Activated CD8-positive, alpha-beta memory T cell treated with anti-CD3 and anti-CD28 coated beads for 4 hours (primary cell): ENCODE data around the gene VWC2.

Experiments used
- DNase-seq, 2 donors: peaks; one replicate each; pipeline ENCODE4 v3.0.0-alpha.2; 2020; ENCODE audit warnings: low read depth in 2 of 2

Gene VWC2

GRCh38 chr7:49773218-49773935 is at the start of gene VWC2:
VWC2 (plus strand) TSS chr7:49773638; CDS start chr7:49775436, 1,798 bp downstream.
- no peak for DNase-seq

- no peak for DNase-seq
Observed at GRCh38 chr7:49724071-49724470, 49.4 kb upstream of the VWC2 start.

GRCh38 chr7:49731836-49732235 is 41.6 kb upstream of the VWC2 start:
- no peak for DNase-seq

- DNase-seq = no peak
Observed at GRCh38 chr7:49762666-49763065, 10.8 kb upstream of the VWC2 start.

GRCh38 chr7:49763791-49764190 is 9.6 kb upstream of the VWC2 start:
- DNase-seq = no peak

GRCh38 chr7:49766966-49767365 is 6.5 kb upstream of the VWC2 start:
- DNase-seq = no peak

- no peak for DNase-seq
Observed at GRCh38 chr7:49767719-49768118, 5.7 kb upstream of the VWC2 start.

GRCh38 chr7:49768254-49768653 is 5.2 kb upstream of the VWC2 start:
- DNase-seq = no peak

GRCh38 chr7:49768835-49769234 is 4.6 kb upstream of the VWC2 start:
- DNase-seq = no peak

- no peak for DNase-seq
Observed at GRCh38 chr7:49769285-49769857, 4.1 kb upstream of the VWC2 start.

- no peak for DNase-seq
Observed at GRCh38 chr7:49770838-49771237, 2.6 kb upstream of the VWC2 start.

GRCh38 chr7:49771427-49772176 is 1.8 kb upstream of the VWC2 start:
- DNase-seq = no peak

- no peak for DNase-seq
Observed at GRCh38 chr7:49772916-49773217, 571 bp upstream of the VWC2 start.

- DNase-seq = no peak
Observed at GRCh38 chr7:49773936-49774458, 559 bp downstream of the VWC2 start.

GRCh38 chr7:49774459-49775064 is 1.1 kb downstream of the VWC2 start:
- DNase-seq = no peak

- no peak for DNase-seq
Observed at GRCh38 chr7:49775065-49775948, 1.9 kb downstream of the VWC2 start.

- DNase-seq = no peak
Observed at GRCh38 chr7:49775949-49776443, 2.6 kb downstream of the VWC2 start.

GRCh38 chr7:49776994-49777393 is 3.6 kb downstream of the VWC2 start:
- no peak for DNase-seq

- DNase-seq = no peak
Observed at GRCh38 chr7:49778731-49779270, 5.4 kb downstream of the VWC2 start.

- DNase-seq = no peak
Observed at GRCh38 chr7:49780953-49781352, 7.5 kb downstream of the VWC2 start.

- DNase-seq = no peak
Observed at GRCh38 chr7:49781996-49782395, 8.6 kb downstream of the VWC2 start.
